HG02870 (cell line): Measurements from ENCODE around the gene KCNG1.
"Not testable (repeated sequence)": the region's sequence is repeated elsewhere in the genome, so short reads cannot be mapped to it uniquely, and the experiment has no call there.

Experiments
- ATAC-seq: cut with Tn5 transposase; IDR thresholded peaks from one replicate; pipeline ENCODE4 v1.9.1; 2021; ENCODE audit warnings: mild to moderate bottlenecking, moderate library complexity; ENCODE audit not compliant: unreplicated experiment

KCNG1 gene, protein sequence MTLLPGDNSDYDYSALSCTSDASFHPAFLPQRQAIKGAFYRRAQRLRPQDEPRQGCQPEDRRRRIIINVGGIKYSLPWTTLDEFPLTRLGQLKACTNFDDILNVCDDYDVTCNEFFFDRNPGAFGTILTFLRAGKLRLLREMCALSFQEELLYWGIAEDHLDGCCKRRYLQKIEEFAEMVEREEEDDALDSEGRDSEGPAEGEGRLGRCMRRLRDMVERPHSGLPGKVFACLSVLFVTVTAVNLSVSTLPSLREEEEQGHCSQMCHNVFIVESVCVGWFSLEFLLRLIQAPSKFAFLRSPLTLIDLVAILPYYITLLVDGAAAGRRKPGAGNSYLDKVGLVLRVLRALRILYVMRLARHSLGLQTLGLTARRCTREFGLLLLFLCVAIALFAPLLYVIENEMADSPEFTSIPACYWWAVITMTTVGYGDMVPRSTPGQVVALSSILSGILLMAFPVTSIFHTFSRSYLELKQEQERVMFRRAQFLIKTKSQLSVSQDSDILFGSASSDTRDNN

DNA sequence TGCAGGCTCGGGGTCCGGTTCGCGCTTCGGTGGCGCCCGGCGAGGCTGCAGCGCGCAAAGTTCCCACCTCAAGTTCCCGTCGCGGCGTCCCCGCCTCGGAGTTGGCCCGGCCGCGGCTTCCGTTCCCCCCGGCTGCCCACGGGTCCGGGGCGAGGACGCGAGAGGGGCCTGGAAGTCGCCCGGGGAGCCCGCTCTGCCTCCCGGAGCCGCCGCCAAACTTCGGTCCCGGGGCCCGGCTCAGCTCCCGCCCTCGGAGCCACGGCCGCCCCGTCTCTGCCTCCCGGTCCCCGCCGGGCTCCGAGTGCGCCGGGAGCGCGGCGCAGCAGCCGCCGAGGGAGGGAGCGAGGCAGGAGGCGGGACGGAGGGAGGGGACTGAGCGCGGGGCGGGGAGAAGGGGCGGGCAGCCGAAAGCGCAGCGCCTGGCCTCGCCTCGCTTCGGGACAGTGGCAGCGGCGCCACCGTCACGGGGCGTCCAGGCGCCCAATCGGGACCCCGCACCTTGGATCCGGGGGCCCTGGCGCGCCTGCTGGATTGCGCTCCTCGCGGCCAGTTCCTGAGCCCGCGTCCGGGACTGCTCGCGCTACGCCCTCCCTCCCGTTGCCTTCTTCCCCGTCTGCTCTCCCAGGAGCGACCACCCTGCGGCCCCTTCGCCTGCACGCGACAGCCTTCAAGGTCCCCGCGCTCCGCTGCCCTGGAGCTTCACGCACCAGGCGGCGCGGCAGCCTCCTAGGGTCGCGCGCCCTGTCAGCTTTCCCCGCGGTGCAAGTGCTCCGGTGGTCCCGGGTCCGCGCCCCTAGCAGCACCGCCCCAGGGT lies at the start of gene KCNG1:
Gene KCNG1, minus strand, starts transcription at position 305 of the 814 bp plus-strand sequence. CDS start 12,769 bp downstream, outside the sequence.
- no peak for ATAC-seq

DNA sequence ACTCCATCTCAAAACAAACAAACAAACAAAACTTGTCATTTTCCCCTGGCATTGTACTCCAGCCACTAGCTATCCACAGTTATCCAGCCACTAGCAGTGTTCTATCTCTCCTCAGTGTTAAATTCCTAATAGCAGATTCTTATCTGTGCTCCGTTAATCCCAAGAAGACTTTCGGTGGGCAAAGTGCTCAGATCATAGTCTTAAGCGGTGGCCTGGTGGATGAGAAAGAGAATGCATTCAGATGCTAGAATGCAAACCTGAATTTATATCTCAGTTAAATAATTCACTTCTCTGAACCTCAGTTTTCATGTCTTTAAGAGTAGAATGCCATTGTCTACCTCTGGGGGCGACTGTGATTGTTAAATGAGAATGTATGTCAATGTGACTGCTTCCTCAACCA lies 47.7 kb upstream of the KCNG1 start:
- ATAC-seq = no peak

DNA sequence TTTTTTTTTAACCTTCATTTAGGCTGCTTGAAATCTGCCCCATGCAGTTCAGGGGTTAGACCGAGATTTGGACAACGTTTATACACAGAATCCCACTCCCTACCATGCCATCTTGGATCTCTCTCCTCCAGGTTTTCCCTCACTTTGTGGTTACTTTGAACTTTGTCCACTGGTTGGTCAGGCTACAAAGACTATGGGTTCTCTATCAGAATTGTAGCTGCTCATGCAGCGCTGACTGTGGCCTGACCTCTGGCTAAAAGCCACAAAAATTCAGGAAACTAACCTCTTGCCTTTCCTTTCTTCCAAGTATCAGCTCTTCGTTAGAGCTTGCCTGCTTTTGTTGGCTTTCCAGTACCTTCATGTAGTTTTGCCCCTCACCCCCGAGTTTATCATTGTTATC lies 44.9 kb upstream of the KCNG1 start:
- ATAC-seq = no peak

DNA sequence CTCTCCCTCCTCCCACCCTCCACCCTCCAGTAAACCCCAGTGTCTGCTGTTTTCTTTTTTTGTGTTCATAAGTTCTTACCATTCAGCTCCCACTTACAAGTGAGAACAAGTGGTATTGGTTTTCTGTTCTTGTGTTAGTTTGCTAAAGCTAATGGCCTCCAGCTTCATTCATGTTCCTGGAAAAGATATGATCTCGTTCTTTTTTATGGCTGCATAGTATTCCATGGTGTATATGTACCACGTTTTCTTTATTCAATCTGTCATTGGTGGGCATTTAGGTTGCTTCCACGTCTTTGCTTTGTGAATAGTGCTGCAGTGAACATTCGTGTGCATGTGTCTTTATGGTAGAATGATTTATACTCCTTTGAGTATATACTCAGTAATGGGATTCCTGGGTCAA lies 42.7 kb upstream of the KCNG1 start:
- no peak for ATAC-seq

DNA sequence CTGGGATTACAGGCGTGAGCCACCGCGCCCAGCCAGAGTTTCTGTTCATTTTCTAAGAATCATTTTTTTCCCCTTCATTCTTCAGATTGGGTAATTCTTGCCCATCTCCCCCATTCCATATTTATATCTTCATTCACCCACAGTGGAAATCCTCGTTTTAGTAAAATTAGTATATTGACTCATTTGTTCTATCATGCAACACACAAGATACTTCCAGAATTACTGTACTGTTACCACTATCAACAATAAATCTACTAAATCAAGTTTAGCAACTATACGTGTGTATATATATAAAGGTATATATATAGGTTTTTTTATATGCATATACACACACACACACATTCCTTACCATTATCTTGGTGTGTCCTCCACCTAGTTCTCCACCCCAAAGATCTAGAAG lies 41.2 kb upstream of the KCNG1 start:
- no peak for ATAC-seq

DNA sequence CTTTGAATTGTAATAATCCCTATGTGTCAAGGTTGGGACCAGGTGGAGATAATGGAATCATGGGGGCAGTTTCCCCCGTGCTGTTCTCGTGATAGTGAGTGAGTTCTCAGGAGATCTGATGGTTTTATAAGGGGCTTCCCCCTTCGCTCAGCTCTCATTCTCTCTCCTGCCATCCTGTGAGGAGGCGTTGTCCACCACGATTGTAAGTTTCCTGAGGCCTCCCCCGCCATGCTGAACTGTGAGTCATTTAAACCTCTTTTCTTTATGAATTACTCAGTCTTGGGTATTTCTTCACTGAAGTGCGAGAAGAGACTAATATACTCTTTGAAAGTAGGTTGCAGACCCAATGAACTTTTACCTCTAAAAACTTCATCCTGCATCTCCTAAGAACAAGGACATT lies 39.2 kb upstream of the KCNG1 start:
- no peak for ATAC-seq

DNA sequence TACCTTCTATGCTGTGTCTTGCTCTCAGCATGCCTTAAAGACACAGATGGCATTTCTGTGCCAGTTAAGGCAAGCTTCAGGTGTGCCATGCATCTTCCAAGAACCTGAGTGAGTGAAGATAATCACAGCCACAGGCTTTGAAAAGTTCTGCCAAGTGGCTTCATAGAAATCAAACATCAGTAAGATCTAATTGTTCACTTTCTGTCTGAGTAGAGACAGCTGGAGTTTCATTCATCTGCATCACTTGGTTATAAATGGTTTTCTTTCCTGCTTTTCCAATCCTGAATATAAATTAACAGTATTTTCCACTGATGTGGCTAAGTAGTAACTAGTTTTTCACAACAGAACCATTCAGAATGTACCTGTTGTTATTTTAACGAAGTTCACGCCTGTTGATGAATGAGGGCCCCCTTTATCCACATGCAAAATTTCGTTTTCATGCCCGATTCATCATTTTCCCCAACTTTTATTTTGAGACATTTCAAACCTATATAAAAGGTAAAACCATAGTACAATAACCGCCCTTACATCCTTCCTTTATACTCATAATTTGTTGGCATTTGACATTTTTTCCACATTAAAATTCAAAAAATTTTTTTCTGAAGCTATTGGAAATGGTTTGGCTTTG lies 38.6 kb upstream of the KCNG1 start:
- no peak for ATAC-seq

DNA sequence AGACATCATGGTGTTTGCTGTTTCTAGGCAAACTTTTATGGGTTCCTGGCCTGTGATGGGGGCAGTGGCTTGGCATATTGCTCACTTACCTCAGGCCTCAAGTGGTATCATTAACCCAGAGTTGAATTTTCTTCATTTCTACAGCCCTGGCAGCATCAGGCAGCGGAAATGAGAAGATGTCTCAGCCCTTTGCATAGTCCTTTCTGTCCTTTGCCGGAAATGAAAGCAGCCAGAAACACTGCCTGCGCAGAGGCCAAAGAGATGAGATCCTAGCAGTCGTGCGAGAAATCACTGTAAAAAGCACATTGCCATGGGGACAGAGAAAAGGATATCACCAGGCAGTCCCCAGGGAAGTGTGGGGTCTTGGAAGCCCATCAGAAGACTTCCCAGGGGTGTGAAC lies 37.4 kb upstream of the KCNG1 start:
- no peak for ATAC-seq

DNA sequence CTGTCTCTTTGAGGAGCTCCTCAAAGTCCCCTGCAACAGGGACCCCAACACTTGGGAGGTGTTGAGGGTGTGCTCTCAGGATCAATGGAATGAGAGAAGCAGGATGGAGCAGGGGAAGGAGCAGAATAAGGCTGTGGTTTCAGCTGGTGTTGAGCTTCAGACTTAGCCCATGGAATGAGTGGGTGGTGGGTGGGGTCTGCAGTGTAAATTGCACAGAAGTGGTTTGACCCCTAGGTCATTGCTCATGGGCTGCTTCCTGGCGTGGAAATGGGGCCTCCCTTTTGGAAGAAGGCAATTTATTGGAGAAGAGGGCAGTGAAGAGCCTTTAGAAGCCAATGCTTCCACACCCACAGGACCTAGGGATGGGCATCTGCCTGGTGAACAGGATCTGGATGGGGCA lies 37.0 kb upstream of the KCNG1 start:
- no peak for ATAC-seq

DNA sequence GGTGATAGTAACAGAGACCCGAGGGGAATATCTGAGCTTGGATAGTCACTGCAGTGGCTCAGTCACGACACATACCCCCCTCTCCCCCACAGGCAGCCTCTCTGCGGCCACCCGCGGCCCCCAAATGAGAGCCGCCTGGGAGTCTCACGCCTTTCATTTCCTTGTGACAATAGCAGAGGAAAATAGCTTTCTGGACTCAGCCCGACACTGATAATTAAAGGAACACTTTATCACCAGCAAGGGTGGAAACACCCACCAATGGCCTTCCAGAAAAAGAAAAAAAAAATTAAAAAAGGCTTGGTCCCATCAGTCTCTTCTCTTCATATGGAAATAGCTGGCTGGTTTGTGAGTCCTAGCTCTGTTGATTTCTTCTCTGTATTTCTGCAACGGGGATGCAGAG lies 35.1 kb upstream of the KCNG1 start:
- ATAC-seq = no peak

DNA sequence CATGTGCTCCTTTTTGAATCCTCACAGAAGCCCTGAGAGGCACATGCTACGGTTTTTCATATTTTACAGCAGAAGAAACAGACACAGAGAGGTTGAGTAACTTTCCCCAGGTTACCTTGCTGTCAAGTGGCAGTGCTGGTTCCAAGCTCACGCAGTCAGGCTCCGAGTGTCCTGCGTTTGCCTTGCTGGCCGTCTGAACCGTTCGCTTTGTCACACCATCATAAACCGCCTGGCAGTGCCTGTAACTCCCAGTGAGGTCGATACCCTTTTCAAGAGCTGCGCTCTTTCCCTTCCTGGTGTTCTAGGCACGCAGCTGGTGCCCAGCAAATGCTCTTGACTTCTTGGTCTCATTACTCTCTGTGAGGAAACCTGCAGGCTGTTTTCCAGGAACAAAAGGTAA lies 31.3 kb upstream of the KCNG1 start:
- no peak for ATAC-seq

DNA sequence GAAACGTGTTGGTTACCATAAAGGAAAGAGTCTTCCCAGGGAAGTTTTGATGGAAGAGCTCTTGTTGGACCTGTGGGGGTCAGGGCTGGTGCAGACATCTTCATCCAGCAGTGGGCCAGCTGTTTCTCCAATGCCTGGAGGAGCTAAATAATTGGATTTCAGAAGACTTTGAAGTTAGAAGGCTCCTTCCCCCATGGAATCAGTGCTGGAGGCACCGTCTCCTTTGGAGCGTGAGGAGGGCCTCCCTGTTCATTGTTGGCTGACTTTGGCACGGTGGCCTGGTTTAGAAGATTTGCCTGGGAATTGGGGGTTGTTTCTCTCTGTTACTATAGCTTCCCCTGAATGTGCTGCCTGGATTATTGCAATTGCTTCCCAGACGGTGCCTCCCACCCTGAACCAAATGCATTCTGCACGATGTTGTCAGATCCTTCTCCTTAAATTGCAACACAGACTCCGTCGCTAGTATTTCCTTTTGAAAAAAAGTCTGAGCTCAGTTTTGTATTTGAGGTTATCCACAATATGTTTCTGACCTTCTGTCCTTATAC lies 27.7 kb upstream of the KCNG1 start:
- no peak for ATAC-seq

DNA sequence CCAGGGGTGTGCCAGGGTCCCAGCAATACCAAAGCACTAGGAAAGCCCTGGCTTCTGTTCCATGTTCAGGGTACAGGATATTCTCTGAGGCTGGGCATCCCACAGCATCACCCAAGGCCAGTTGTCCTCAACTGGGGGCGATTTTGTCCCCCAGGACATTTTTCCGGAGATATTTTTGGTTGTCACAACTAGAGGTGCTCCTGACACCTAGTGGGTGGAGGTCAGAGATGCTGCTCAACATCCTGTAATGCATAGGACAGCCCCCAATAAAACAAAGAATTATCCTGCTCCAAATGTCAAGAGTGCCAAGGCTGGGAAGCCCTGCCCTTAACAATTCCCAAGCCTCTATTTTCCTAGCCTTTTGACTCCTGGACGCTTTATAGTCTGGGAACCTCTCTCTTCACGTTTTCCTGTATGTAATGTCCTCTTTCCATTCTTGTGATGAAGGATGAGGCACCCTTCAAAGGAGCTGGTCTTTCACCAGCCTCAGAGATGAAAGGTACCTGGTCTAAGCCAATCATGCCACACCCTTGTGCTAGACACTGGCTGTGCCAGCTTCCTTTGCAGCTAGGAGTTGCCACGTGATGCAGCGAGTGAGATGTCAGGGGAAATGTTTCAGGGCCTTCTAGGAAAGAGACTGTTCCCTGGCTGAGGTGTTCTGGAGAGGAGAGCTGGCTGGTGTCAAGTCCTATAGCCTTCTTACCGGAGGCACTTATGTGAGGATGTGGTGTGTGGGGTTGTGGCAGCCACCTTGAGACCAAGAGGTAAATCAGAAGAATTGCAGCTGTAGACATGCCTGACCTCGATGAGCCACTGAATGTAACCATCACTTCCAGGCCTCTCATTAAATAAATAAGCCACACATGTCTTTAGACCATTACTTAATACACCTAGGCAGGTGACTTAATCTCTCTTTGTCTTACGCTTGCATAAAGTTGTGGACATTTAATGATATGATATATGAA lies 23.4 kb upstream of the KCNG1 start:
- no peak for ATAC-seq

DNA sequence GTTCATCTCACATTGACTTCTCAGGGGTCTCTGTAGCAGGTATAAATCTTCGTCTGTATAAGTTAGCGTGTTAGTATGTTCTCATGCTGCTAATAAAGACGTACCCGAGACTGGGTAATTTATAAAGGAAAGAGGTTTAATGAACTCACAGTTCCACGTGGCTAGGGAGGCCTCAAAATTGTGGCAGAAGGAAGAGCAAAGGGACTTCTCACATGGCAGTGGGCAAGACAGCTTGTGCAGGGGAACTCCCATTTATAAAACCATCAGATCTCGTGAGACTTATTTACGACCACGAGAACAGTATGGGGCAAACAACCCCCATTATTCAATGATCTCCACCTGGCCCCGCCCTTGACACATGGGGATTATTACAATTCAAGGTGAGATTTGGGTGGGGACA lies 22.6 kb upstream of the KCNG1 start:
- ATAC-seq = not testable (repeated sequence)

DNA sequence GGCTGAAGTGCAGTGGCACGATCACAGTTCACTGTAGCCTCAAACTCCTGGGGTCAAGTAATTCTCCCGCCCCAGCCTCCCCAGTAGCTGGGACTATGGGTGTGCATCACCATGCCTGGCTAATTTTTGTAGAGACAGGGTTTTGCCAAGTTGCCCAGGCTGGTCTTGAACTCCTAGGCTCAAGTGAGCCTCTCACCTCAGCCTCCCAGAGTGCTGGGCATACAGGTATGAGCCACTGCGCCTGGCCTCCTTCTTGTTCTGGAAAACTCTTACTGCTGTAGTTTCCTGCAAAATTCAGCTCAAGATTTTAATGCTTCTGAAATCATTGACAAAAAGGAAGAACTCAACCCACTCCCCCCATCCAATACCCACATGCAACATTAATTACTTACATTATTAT lies 21.9 kb upstream of the KCNG1 start:
- no peak for ATAC-seq

DNA sequence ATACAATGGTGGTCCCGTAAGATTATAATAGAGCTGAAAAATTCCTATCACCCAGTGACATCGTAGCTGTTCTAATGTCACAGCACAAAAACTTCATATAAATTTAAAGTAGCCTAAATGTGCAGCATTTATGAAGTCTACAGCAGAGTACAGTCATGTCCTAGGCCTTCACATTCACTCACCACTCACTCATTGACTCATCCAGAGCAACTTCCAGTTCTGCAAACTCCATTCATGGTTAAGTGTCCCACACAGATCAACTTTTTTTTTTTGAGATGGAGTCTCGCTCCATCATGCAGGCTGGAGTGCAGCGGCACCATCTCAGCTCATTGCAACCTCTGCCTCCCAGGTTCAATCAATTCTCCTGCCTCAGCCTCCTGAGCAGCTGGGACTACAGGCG lies 20.9 kb upstream of the KCNG1 start:
- no peak for ATAC-seq

DNA sequence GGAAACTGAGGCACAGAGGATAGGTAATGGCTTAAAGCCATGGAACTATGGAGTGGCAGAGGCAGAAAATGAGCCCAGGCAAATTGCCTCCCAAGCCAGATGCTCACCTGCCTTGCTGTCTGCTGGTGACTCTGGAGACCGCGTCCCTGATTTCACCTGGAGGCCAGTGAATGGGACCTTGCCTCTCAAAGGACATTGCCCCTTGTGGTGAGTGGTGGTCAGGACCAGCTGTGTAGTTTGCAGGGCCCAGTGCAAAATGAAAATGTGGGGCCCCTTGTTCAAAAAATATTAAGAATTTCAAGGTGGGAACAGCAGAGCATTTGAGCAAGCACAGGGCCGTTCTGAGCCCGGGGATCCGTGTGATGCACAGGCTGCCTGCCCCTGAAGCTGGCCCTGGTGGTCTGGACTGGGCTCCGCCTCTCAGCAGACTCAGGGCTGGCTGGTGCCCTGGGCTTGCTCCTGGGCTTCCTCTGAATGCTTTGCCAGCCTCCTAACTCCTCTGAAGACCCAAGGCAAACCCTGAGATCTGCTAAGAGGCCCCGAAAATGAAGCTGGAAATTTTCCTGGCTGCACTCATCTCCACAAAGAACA lies 19.8 kb upstream of the KCNG1 start:
- no peak for ATAC-seq

DNA sequence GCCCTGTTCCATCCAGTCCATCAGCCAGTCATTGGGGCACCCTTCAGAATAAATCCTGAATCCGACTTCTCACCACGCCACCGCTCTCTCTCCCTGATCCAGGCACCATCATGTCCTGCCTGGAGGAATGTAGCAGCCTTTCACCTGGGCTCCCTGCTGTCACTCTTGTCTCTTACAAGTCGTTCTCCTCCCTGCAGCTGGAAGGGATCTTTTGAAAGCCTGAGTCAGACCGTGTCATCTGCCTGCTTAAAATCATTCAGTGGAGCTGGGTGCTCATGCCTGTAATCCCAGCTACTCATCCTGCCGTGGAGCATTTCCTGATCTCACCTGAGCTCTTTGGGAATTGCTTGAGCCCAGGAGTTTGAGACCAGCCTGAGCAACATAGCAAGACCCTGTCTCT lies 19.2 kb upstream of the KCNG1 start:
- ATAC-seq = no peak

DNA sequence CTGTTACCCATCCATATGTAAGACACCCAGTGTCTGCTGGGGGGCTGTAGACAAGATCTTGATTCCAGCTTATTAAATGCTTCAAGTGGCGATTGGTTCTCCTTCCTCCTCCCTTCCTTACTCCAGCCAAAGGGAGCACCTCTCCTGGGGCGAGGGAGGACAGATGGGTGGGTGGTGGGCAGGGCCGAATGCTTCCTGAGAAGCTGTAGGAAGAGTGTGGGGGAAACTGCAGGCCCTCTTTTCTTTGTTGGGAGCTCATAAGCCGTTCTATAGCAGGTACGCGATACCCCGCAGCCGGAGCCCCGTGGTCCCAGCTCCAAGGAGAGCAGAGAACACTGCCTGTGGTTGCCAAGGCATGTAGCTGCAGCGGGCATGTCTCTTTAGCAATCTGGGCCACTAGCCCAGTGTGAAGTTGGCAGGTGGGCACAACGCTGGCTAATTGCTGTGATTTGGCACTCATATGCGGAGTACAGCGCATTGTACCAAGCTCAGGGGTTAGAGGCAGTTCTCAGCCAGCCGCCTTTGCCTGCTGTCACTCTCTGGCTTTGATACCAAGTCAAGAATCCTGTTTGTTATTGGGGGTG lies 14.7 kb upstream of the KCNG1 start:
- ATAC-seq = no peak
